HepG2 (cell line): ENCODE results near the gene SBNO1. TPM values are rescaled to one million over a fixed set of nuclear protein-coding genes. Genes with fewer than 3 reads are reported as not detected.

Source experiments
- ATF3 ChIP-seq: sonication (generic); formaldehyde crosslinking; IDR thresholded peaks from 2 replicates; pipeline ENCODE4 v1.4.0; 2020; ENCODE audit warnings: missing genetic modification reagents
- BHLHE40 ChIP-seq: IDR thresholded peaks from 2 replicates; pipeline ENCODE4 v1.6.1; 2011; ENCODE audit warnings: low read length, improper control_type of control experiment
- CBX1 ChIP-seq: IDR thresholded peaks from one replicate; pipeline ENCODE4 v1.6.1; 2016; ENCODE audit warnings: antibody characterized with exemption, low read depth
- CEBPG ChIP-seq: IDR thresholded peaks from 2 replicates; pipeline ENCODE4 v1.6.1; 2016
- ELF3 ChIP-seq: IDR thresholded peaks from 2 replicates; pipeline ENCODE4 v1.6.1; 2016; ENCODE audit warnings: missing genetic modification reagents, missing compliant biosample characterization
- FLYWCH1 ChIP-seq: sonication (generic); formaldehyde crosslinking; IDR thresholded peaks from 2 replicates; pipeline ENCODE4 v1.8.1; 2023; ENCODE audit warnings: mild to moderate bottlenecking, missing genetic modification reagents
- FOXJ3 ChIP-seq: sonication (generic); formaldehyde crosslinking; IDR thresholded peaks from 2 replicates; pipeline ENCODE4 v1.4.0; 2020; ENCODE audit warnings: missing genetic modification reagents, mild to moderate bottlenecking, borderline replicate concordance
- FOXM1 ChIP-seq: sonication (generic); formaldehyde crosslinking; IDR thresholded peaks from 2 replicates; pipeline ENCODE4 v1.5.0; 2020; ENCODE audit warnings: missing genetic modification reagents
- GABPB1 ChIP-seq: IDR thresholded peaks from 2 replicates; pipeline ENCODE4 v1.6.1; 2016; ENCODE audit warnings: mild to moderate bottlenecking, missing genetic modification reagents, moderate library complexity, missing compliant biosample characterization
- MAF1 ChIP-seq: sonication (generic); formaldehyde crosslinking; IDR thresholded peaks from 2 replicates; pipeline ENCODE4 v1.5.0; 2020; ENCODE audit warnings: missing genetic modification reagents, borderline replicate concordance
- MAX ChIP-seq: IDR thresholded peaks from 2 replicates; pipeline ENCODE4 v1.6.1; 2012; ENCODE audit warnings: inconsistent platforms
- MXD4 ChIP-seq: IDR thresholded peaks from 2 replicates; pipeline ENCODE4 v1.6.1; 2016; ENCODE audit warnings: mild to moderate bottlenecking, missing biosample characterization, missing genetic modification reagents
- POGK ChIP-seq: sonication (generic); formaldehyde crosslinking; conservative IDR thresholded peaks from 2 replicates; pipeline ENCODE4 v1.8.0; 2022; ENCODE audit warnings: mild to moderate bottlenecking, moderate library complexity, missing genetic modification reagents
- RARA ChIP-seq: IDR thresholded peaks from 2 replicates; pipeline ENCODE4 v1.6.1; 2016; ENCODE audit warnings: missing genetic modification reagents, missing compliant biosample characterization
- SAP130 ChIP-seq: IDR thresholded peaks from 2 replicates; pipeline ENCODE4 v1.6.1; 2016; ENCODE audit warnings: low read depth
- THRA ChIP-seq: sonication (generic); formaldehyde crosslinking; IDR thresholded peaks from 2 replicates; pipeline ENCODE4 v1.4.0; 2020; ENCODE audit warnings: missing genetic modification reagents, borderline replicate concordance
- TSC22D2 ChIP-seq: sonication (generic); formaldehyde crosslinking; IDR thresholded peaks from 2 replicates; pipeline ENCODE4 v1.5.1; 2020; ENCODE audit warnings: missing genetic modification reagents, mild to moderate bottlenecking, borderline replicate concordance
- ZBTB26 ChIP-seq: IDR thresholded peaks from 2 replicates; pipeline ENCODE4 v1.6.1; 2016; ENCODE audit warnings: missing compliant biosample characterization, missing genetic modification reagents, borderline replicate concordance
- ZFP90 ChIP-seq: sonication (generic); formaldehyde crosslinking; IDR thresholded peaks from 2 replicates; pipeline ENCODE4 v1.8.0; 2022; ENCODE audit warnings: missing genetic modification reagents, mild to moderate bottlenecking, inconsistent platforms, borderline replicate concordance
- ZNF138 ChIP-seq: sonication (generic); formaldehyde crosslinking; IDR thresholded peaks from 2 replicates; pipeline ENCODE4 v1.5.0; 2020; ENCODE audit warnings: mild to moderate bottlenecking, low read depth, missing genetic modification reagents
- ZNF256 ChIP-seq: sonication (generic); formaldehyde crosslinking; conservative IDR thresholded peaks from 2 replicates; pipeline ENCODE4 v1.4.0; 2020; ENCODE audit warnings: missing genetic modification reagents
- ZNF274 ChIP-seq: sonication (generic); formaldehyde crosslinking; IDR thresholded peaks from 2 replicates; pipeline ENCODE4 v1.5.1; 2020; ENCODE audit warnings: mild to moderate bottlenecking, missing genetic modification reagents
- ZNF282 ChIP-seq: fragments of 450-650 bp; IDR thresholded peaks from 2 replicates; pipeline ENCODE4 v1.6.1; 2018; ENCODE audit not compliant: partially characterized antibody
- ZNF326 ChIP-seq: sonication (generic); formaldehyde crosslinking; IDR thresholded peaks from 2 replicates; pipeline ENCODE4 v1.4.0; 2020; ENCODE audit warnings: missing genetic modification reagents, borderline replicate concordance
- ZNF530 ChIP-seq: sonication (generic); formaldehyde crosslinking; IDR thresholded peaks from 2 replicates; pipeline ENCODE4 v1.5.0; 2020; ENCODE audit warnings: low read depth, mild to moderate bottlenecking, missing genetic modification reagents
- ZNF597 ChIP-seq: sonication (generic); formaldehyde crosslinking; IDR thresholded peaks from 2 replicates; pipeline ENCODE4 v1.5.0; 2020; ENCODE audit warnings: missing genetic modification reagents
- ZNF619 ChIP-seq: sonication (generic); formaldehyde crosslinking; IDR thresholded peaks from 2 replicates; pipeline ENCODE4 v1.4.0; 2020; ENCODE audit warnings: mild to moderate bottlenecking, missing genetic modification reagents
- ZNF776 ChIP-seq: sonication (generic); formaldehyde crosslinking; IDR thresholded peaks from 2 replicates; pipeline ENCODE4 v1.4.0; 2020; ENCODE audit warnings: mild to moderate bottlenecking, missing genetic modification reagents
- ZNF850 ChIP-seq: sonication (generic); formaldehyde crosslinking; conservative IDR thresholded peaks from 2 replicates; pipeline ENCODE4 v1.9.0; 2021; ENCODE audit warnings: mild to moderate bottlenecking, missing genetic modification reagents
- polyA plus RNA-seq, 8 experiments: library from polyadenylated mRNA; depleted of rRNA in 3 of 8; stranded (reverse) in 7 of 8; unstranded in 1 of 8; fragments of >200 nt; fragmentation: Illumina TruSeq in 4 of 8; extraction: Trizol in 4 of 8; gene quantifications; 2 replicates each; pipeline versions ENCODE4 v1.2.1 to v1.2.3, GENCODE V29; 2011 to 2016; ENCODE audit warnings: low read depth in 4 of 8, missing spikeins in 1 of 8, mixed read lengths in 1 of 8; ENCODE audit not compliant: insufficient read depth in 1 of 8
- total RNA-seq, 5 experiments: library from RNA; depleted of rRNA; stranded (reverse); fragments of >200 nt; fragmentation: Illumina TruSeq; extraction: Trizol; gene quantifications; 2 replicates each; pipeline ENCODE4 v1.2.3, GENCODE V29; 2016; ENCODE audit warnings: low read depth in 1 of 5

The SBNO1 gene
- total and polyA plus RNA-seq, 2 of the 13 experiments (the other 11 are each of a cell fraction or from before 2014, with no cell fraction given): 10.9 to 40.2 TPM

GRCh38 chr12:123363390-123363739 is 1.3 kb downstream of the SBNO1 start (continued):
- no peak for TF ChIP-seq THRA (CRISPR knock-in tag)
- no peak for TF ChIP-seq ZNF138 (CRISPR knock-in tag)
- peak; percentile 74 for TF ChIP-seq MAX
- no peak for TF ChIP-seq MAF1 (CRISPR knock-in tag)
- no peak for TF ChIP-seq RARA
- no peak for TF ChIP-seq ZNF326 (CRISPR knock-in tag)
- TF ChIP-seq TSC22D2: no peak
- peak; percentile 70; the same call in 1 of the 2 replicates for TF ChIP-seq SAP130 (CRISPR knock-in tag)
- no peak for TF ChIP-seq FLYWCH1 (CRISPR knock-in tag)
- TF ChIP-seq ZFP90 (CRISPR knock-in tag): no peak
- TF ChIP-seq ZNF530 (CRISPR knock-in tag): no peak
- TF ChIP-seq ZNF274 (CRISPR knock-in tag): no peak
- no peak for TF ChIP-seq ATF3
- TF ChIP-seq BHLHE40: no peak
- no peak for TF ChIP-seq ZNF282
- TF ChIP-seq ZNF597 (CRISPR knock-in tag): no peak
- no peak for TF ChIP-seq GABPB1 (CRISPR knock-in tag)
- TF ChIP-seq ZNF619 (CRISPR knock-in tag): no peak
- TF ChIP-seq FOXM1: no peak
- TF ChIP-seq CEBPG (CRISPR knock-in tag): peak; percentile 31; the same call in 1 of the 2 replicates
- TF ChIP-seq ZNF256 (CRISPR knock-in tag): no peak
- no peak for TF ChIP-seq CBX1
- no peak for TF ChIP-seq POGK (CRISPR knock-in tag)
- TF ChIP-seq ZNF850: no peak
- no peak for TF ChIP-seq ZNF776 (CRISPR knock-in tag)
- TF ChIP-seq MXD4: peak; percentile 44; the same call in 1 of the 2 replicates
- TF ChIP-seq ELF3: no peak
- TF ChIP-seq FOXJ3 (CRISPR knock-in tag): no peak
- TF ChIP-seq ZBTB26 (CRISPR knock-in tag): no peak
